ENCODE measurements around the gene EYS.
"Not testable (repeated sequence)": the region's sequence is repeated elsewhere in the genome, so short reads cannot be mapped to it uniquely, and the experiment has no call there.

Gene EYS

GRCh38 chr6:64263778-64264177, 1443.2 kb downstream of the EYS start:
- no peak for DNase-seq

GRCh38 chr6:64259372-64259771, 1447.7 kb downstream of the EYS start:
- DNase-seq, result no peak

- DNase-seq, result no peak
Observed at GRCh38 chr6:64258752-64259151, 1448.3 kb downstream of the EYS start.

- DNase-seq, result no peak
Observed at GRCh38 chr6:64258302-64258701, 1448.7 kb downstream of the EYS start.

GRCh38 chr6:64257586-64257985, 1449.4 kb downstream of the EYS start:
- no peak for DNase-seq

GRCh38 chr6:64256483-64256882, 1450.5 kb downstream of the EYS start:
- DNase-seq, result no peak

GRCh38 chr6:64255000-64255399, 1452.0 kb downstream of the EYS start:
- no peak for DNase-seq

GRCh38 chr6:64254558-64254957, 1452.5 kb downstream of the EYS start:
- no peak for DNase-seq

GRCh38 chr6:64252256-64252655, 1454.8 kb downstream of the EYS start:
- DNase-seq, result no peak

- no peak for DNase-seq
Observed at GRCh38 chr6:64250126-64250525, 1456.9 kb downstream of the EYS start.

- no peak for DNase-seq
Observed at GRCh38 chr6:64249115-64249514, 1457.9 kb downstream of the EYS start.

- DNase-seq, result no peak
Observed at GRCh38 chr6:64243618-64244017, 1463.4 kb downstream of the EYS start.

- not testable (repeated sequence) for DNase-seq
Observed at GRCh38 chr6:64238908-64239307, 1468.1 kb downstream of the EYS start.

- DNase-seq, result no peak
Observed at GRCh38 chr6:64238071-64238470, 1469.0 kb downstream of the EYS start.

GRCh38 chr6:64233746-64234145, 1473.3 kb downstream of the EYS start:
- no peak for DNase-seq

GRCh38 chr6:64231928-64232327, 1475.1 kb downstream of the EYS start:
- no peak for DNase-seq

GRCh38 chr6:64230530-64230929, 1476.5 kb downstream of the EYS start:
- DNase-seq, result no peak

- no peak for DNase-seq
Observed at GRCh38 chr6:64227863-64228262, 1479.2 kb downstream of the EYS start.

GRCh38 chr6:64225503-64225902, 1481.5 kb downstream of the EYS start:
- no peak for DNase-seq

GRCh38 chr6:64224819-64225218, 1482.2 kb downstream of the EYS start:
- DNase-seq, result no peak

- no peak for DNase-seq
Observed at GRCh38 chr6:64221776-64222175, 1485.2 kb downstream of the EYS start.

GRCh38 chr6:64220801-64221200, 1486.2 kb downstream of the EYS start:
- DNase-seq, result no peak

- no peak for DNase-seq
Observed at GRCh38 chr6:64217721-64218620, 1489.1 kb downstream of the EYS start.

- no peak for DNase-seq
Observed at GRCh38 chr6:64214373-64214772, 1492.7 kb downstream of the EYS start.

GRCh38 chr6:64213697-64214096, 1493.3 kb downstream of the EYS start:
- no peak for DNase-seq

Measured in activated CD4-positive, alpha-beta T cell treated with anti-CD3 and anti-CD28 coated beads, Interleukin-10, Interleukin-2, amounts not matched to agents 100 ng/mL and 50 ng/mL, durations not matched to agents 16 hours and 8 hours (primary cell).